Activated naive CD4-positive, alpha-beta T cell treated with anti-CD3 and anti-CD28 coated beads, Interleukin-2, amount 10 ng/mL, durations not matched to agents 7 days and 5 days (primary cell): ENCODE data around the gene SUGP2.
A peak's percentile ranks its signal among the peaks of the same experiment; 100 is the strongest.

ENCODE experiments used
- CTCF ChIA-PET: fragments of 350-600 bp; sonication (Branson Sonifier 250); formaldehyde crosslinking; loops from one replicate; lab custom pipeline; 2021; ENCODE audit warnings: antibody characterized with exemption; lab: Charles Lee
- DNase-seq: peaks from one replicate; pipeline ENCODE4 v3.0.0-alpha.2; 2020
- H3K27ac Mint-ChIP-seq: one replicate; pipeline ENCODE4 v1.8.0; 2021; ENCODE audit warnings: mild to moderate bottlenecking, moderate library complexity, mixed read lengths
- H3K27me3 Mint-ChIP-seq: one replicate; pipeline ENCODE4 v1.8.0; 2021; ENCODE audit warnings: mild to moderate bottlenecking, mixed read lengths
- H3K36me3 Mint-ChIP-seq: one replicate; pipeline ENCODE4 v1.8.0; 2021; ENCODE audit warnings: mixed read lengths
- H3K4me1 Mint-ChIP-seq: one replicate; pipeline ENCODE4 v1.8.0; 2021; ENCODE audit warnings: mixed read lengths
- H3K4me3 Mint-ChIP-seq: one replicate; pipeline ENCODE4 v1.8.0; 2021; ENCODE audit warnings: mild to moderate bottlenecking, moderate library complexity, mixed read lengths
- H3K9me3 Mint-ChIP-seq: one replicate; pipeline ENCODE4 v1.8.0; 2021; ENCODE audit warnings: mixed read lengths

Gene SUGP2

DNA sequence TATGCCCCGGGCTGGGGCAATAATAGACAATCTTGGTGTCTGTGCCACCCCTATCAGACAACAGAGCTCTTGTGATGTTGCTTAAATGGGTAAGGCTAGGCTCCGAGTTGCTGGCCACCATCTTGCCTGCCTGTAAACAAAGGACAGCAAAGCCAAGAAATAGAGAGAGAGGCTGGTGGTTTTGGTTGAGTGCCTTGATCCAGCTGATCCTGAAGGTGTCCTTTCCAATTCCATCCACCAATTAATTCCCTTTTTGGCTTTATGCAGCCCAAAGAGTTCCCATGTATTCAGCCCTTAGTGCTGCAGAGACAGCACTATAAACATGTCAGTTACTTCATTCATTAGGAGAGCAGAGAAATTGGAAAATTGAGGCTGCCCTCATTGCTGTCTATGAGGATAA lies 50.6 kb downstream of the SUGP2 start:
- Mint-ChIP-seq H3K9me3 (no peaks in the 10 kb centered on the region), H3K4me1 (no peaks in the 10 kb centered on the region), H3K4me3 (no peak overlapping the region), H3K27me3 (peaks cover 79% of the 10 kb centered on the region), H3K36me3 (no peaks in the 10 kb centered on the region), H3K27ac (no peak overlapping the region)
- DNase-seq, result no peak
- CTCF ChIA-PET, result no interaction called here

DNA sequence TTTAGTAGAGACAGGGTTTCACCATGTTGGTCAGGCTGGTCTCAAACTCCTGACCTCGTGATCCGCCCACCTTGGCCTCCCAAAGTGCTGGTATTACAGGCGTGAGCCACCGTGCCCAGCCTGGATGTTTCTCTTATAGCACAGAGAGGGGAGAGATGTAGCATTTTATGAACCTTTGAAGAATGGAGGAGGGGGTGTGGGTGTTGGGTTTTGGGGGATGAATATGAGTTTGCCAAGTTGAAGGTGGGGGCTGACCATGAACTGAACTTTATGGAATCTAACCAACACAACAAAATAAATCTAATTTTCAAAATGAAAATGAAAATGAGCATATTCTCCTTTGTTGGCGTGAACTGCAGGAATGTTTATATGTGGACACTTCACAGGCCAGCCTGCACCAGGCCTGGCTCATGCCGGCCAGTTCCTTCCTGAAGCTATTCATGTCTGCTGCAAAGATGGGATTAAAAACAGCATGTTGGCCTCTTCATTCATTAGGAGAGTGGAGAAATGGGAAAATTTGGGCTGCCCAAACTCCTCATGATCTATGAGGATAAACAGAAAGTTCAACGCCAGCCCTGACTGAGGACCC lies 52.8 kb downstream of the SUGP2 start:
- Mint-ChIP-seq H3K4me1 (no peaks in the 10 kb centered on the region), H3K4me3 (no peak overlapping the region), H3K36me3 (no peaks in the 10 kb centered on the region), H3K9me3 (no peaks in the 10 kb centered on the region), H3K27ac (no peak overlapping the region), H3K27me3 (peaks cover 58% of the 10 kb centered on the region)
- CTCF ChIA-PET, result no interaction called here
- DNase-seq, result no peak

DNA sequence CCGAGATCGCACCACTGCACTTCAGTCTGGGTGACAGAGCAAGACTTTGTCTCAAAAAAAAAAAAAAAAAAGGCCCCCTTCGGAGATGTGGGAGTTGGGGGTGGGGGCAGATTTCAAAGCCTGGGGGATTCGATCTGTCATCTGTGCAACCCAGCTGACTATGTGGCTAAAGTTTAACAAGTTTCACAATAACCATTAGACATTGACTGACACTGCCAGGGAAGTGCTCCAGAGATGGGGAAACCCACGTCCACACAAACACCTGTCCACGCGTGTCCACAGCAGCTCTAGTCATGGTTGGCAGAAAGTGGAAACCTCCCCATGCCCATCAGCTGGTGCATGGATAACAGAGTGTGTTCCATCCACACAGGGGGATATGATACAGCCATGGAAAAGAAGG lies 54.7 kb downstream of the SUGP2 start:
- Mint-ChIP-seq H3K4me3 (no peak overlapping the region), H3K9me3 (no peaks in the 10 kb centered on the region), H3K36me3 (no peaks in the 10 kb centered on the region), H3K27me3 (peaks cover 43% of the 10 kb centered on the region), H3K27ac (no peak overlapping the region), H3K4me1 (no peaks in the 10 kb centered on the region)
- CTCF ChIA-PET, result interaction anchor here (1.0 kb wide), 1 partner anchor 8 kb away, joined by 3 read pairs; no protein-coding TSS in a partner anchor
- DNase-seq, result no peak

DNA sequence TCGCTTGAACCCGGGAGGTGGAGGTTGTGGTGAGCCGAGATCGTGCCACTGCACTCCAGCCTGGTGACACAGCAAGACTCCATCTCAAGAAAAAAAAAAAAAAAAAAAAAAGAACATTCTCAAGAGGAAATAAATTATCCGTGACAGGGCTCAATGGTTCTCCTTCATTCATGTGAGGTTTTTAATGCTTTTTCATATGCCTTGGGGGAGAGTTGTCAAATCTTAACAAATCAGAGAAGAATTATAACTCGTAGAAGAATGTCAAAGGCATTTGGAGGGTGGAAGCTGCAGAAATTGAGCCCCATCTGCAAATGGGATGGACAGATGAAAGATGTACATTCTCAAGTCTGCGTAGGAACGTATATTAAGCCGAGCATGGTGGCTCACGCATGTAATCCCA lies 57.4 kb downstream of the SUGP2 start:
- Mint-ChIP-seq H3K27me3 (peaks cover 21% of the 10 kb centered on the region), H3K9me3 (no peaks in the 10 kb centered on the region), H3K36me3 (no peaks in the 10 kb centered on the region), H3K27ac (no peak overlapping the region), H3K4me1 (peaks cover 5% of the 10 kb centered on the region), H3K4me3 (no peak overlapping the region)
- DNase-seq, result no peak
- CTCF ChIA-PET, result no interaction called here

DNA sequence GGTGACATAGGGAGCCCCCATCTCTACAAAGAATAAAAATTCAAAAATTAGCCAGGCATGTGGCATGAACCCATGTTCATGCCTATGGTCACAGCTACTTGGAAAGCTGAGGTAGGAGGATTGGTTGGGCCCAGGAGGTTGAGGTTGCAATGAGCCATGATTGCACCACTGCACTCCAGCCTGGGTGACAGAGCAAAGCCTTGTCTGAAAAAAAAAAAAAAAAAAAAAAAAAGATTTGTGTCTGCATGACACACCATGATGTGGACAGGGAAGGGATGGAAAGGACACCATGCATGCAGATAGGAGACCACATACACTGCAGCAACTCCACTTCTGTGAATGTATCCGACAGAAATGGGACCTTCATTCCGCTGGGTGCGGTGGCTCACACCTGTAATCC lies 58.3 kb downstream of the SUGP2 start:
- no peak for DNase-seq
- Mint-ChIP-seq H3K27me3 (peaks cover 20% of the 10 kb centered on the region), H3K4me3 (no peak overlapping the region), H3K9me3 (no peaks in the 10 kb centered on the region), H3K36me3 (no peaks in the 10 kb centered on the region), H3K27ac (no peak overlapping the region), H3K4me1 (peaks cover 5% of the 10 kb centered on the region)
- CTCF ChIA-PET, result interaction anchor here (0.7 kb wide), 1 partner anchor 334 kb away, joined by 3 read pairs; no protein-coding TSS in a partner anchor

DNA sequence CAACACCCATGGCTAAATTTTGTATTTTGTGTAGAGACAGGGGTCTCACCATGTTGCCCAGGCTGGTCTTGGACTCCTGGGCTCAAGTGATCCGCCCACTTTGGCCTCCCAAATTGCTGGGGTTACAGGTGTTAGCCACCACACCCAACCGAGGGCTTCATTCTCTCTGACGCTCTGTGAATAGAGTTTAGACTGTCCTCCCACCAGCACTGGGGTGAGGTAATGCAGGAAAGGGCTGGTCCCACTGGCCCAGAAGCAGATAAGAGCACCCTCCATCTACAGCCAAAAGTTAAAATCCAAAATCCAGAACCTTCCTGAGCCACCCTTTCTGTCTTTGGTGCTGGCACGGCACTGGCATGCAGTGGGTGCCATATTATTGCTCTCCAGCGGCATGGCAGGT lies 60.5 kb downstream of the SUGP2 start:
- no peaks in the 10 kb centered on the region for H3K9me3 Mint-ChIP-seq
- no peaks in the 10 kb centered on the region for H3K36me3 Mint-ChIP-seq
- peaks cover 19% of the 10 kb centered on the region for H3K27me3 Mint-ChIP-seq
- no peak overlapping the region for H3K27ac Mint-ChIP-seq
- H3K4me1 Mint-ChIP-seq, result peaks cover 5% of the 10 kb centered on the region
- DNase-seq, result no peak
- CTCF ChIA-PET, result no interaction called here
- H3K4me3 Mint-ChIP-seq, result no peak overlapping the region

DNA sequence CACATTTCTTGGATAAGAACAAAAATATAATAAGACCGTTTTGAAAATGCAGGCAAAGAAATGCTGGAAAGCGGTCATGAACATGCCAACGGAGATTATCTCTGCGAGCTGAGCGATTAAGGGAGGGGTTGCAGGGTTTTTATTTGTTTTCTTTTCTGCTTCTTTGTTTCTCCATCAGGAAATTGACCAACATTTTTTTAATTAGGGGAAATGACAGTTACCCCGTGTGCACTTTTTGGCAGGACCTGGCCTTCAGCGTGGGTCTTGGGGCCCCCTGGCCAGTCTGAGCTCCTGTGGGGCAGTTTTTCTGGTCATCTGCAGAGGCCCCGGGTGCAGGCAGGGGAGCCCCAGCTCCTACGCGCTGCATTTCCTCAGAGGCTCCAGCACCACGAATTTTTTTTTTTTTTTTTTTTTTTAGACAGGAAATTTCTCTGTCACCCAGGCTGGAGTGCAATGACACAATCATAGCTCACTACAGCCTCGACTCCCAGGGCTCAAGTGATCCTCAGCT lies 61.0 kb downstream of the SUGP2 start:
- peaks cover 24% of the 10 kb centered on the region for H3K27me3 Mint-ChIP-seq
- H3K4me1 Mint-ChIP-seq, result peaks cover 5% of the 10 kb centered on the region
- H3K36me3 Mint-ChIP-seq, result no peaks in the 10 kb centered on the region
- no peaks in the 10 kb centered on the region for H3K9me3 Mint-ChIP-seq
- H3K27ac Mint-ChIP-seq, result no peak overlapping the region
- no peak for DNase-seq
- CTCF ChIA-PET, result interaction anchor here (0.7 kb wide), 1 partner anchor 20 kb away, joined by 3 read pairs; no protein-coding TSS in a partner anchor
- no peak overlapping the region for H3K4me3 Mint-ChIP-seq

DNA sequence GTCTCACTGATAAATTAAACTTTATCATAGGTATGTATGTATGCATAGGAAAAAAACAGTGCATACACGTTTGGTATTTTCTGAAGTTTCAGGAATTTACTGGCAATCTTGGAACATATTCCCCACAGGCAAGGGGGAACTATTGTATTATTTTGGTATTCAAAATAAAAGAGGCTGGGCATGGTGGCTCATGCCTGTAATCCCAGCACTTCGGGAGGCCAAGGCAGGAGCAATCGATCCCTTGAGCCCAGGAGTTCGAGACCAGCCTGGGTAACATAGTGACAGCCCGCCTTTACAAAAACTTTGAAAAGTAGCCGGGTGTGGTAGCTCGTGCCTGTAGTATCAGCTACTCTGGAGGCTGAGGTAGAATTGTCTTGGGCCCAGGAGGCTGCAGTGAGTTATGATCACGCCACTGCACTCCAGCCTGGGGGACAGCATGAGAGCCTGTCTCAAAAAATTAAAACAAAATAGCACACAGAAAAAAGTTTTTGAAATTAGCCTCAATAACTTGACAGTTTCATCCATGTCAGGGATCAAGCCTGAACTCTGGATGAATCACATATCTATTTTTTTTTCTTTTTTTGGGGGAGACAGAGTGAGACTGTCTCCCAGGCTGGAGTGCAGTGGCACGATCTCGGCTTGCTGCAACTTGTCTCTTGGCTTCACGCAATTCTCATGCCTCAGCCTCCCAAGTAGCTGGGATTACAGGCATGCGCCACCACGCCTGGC lies 63.2 kb downstream of the SUGP2 start:
- Mint-ChIP-seq H3K27me3 (peaks cover 29% of the 10 kb centered on the region), H3K27ac (no peak overlapping the region), H3K4me3 (no peak overlapping the region), H3K4me1 (peaks cover 5% of the 10 kb centered on the region), H3K9me3 (no peaks in the 10 kb centered on the region), H3K36me3 (no peaks in the 10 kb centered on the region)
- CTCF ChIA-PET, result no interaction called here
- DNase-seq, result no peak

DNA sequence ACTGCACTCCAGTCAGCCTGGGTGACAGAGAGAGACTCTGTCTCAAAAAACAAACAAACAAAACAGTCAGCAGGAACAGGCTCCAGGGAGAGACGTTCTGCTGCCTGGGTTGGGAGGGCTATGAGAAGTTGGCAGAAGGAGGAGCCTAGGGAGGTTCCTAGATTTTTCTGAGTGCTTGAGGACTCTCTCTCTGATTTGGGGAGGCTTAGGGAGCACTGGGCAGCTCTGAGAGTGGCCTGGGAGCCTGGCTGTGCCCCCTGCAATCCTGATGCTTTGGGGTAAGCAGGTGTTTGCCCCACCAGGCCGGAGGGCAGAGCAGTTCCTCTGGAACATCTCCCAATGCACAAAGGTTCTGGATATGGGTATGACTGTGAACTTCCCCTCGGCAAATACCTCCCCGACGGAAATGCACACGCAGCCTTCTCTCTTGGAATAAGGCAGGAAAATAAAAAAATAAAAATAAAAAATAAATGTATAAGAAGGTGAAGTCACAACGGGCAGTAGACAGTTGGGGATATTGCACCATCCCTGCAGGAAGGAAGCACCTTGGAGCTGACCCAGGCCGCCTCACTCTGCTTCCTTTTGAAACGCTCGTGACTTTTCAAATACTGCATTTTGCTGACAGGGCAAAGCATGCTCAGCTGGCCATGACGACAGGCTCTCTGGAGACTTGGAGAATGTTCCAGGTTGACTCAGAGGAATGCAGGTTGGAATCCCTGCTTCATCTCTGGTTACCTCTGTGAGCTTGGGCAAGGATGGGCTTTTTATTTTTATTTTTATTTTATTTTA lies 65.8 kb downstream of the SUGP2 start:
- CTCF ChIA-PET, result no interaction called here
- Mint-ChIP-seq H3K27me3 (peaks cover 23% of the 10 kb centered on the region), H3K4me3 (no peak overlapping the region), H3K4me1 (no peaks in the 10 kb centered on the region), H3K27ac (no peak overlapping the region), H3K36me3 (no peaks in the 10 kb centered on the region), H3K9me3 (no peaks in the 10 kb centered on the region)
- no peak for DNase-seq

DNA sequence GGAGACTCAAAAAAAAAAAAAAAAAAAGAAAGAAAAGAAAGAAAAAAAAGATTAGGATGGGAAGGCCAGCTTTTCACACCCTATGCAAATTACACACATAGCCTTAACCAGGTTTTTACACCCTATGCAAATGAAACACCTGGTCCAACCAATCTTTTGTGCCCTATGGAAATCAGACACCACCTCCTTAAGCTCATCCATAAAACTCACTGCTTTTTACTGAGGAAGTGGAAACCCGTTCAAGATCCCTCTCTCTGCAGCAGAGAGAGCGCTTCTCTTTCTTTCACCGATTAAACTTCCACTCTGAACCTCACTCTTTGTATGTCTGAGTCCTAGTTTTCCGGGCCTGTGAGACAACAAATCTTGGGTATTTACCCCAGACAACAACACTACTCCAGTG lies 67.0 kb downstream of the SUGP2 start:
- H3K27me3 Mint-ChIP-seq, result peaks cover 36% of the 10 kb centered on the region
- no peak overlapping the region for H3K27ac Mint-ChIP-seq
- peaks cover 11% of the 10 kb centered on the region for H3K4me1 Mint-ChIP-seq
- CTCF ChIA-PET, result interaction anchor here (0.6 kb wide), 1 partner anchor 355 kb away, joined by 3 read pairs; no protein-coding TSS in a partner anchor
- no peak for DNase-seq
- no peaks in the 10 kb centered on the region for H3K36me3 Mint-ChIP-seq
- no peak overlapping the region for H3K4me3 Mint-ChIP-seq
- H3K9me3 Mint-ChIP-seq, result no peaks in the 10 kb centered on the region

DNA sequence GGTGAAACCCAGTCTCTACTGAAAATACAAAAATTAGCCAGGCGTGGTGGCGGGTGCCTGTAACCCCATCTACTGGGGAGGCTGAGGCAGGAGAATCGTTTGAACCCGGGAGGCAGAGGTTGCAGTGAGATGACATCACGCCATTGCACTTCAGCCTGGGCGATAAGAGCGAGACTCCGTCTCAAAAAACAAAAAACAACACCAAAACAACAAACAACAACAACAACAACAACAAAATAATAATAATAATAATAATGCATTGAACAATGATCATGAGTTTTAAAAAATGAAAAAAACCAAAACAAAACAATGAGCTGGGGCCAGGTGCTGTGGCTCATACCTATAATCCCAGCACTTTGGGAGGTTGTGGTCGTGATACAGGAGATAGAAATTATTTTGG lies 69.2 kb downstream of the SUGP2 start:
- Mint-ChIP-seq H3K27me3 (peaks cover 32% of the 10 kb centered on the region), H3K36me3 (no peaks in the 10 kb centered on the region), H3K4me3 (no peak overlapping the region), H3K9me3 (no peaks in the 10 kb centered on the region), H3K4me1 (peaks cover 13% of the 10 kb centered on the region), H3K27ac (no peak overlapping the region)
- CTCF ChIA-PET, result no interaction called here
- DNase-seq, result no peak

DNA sequence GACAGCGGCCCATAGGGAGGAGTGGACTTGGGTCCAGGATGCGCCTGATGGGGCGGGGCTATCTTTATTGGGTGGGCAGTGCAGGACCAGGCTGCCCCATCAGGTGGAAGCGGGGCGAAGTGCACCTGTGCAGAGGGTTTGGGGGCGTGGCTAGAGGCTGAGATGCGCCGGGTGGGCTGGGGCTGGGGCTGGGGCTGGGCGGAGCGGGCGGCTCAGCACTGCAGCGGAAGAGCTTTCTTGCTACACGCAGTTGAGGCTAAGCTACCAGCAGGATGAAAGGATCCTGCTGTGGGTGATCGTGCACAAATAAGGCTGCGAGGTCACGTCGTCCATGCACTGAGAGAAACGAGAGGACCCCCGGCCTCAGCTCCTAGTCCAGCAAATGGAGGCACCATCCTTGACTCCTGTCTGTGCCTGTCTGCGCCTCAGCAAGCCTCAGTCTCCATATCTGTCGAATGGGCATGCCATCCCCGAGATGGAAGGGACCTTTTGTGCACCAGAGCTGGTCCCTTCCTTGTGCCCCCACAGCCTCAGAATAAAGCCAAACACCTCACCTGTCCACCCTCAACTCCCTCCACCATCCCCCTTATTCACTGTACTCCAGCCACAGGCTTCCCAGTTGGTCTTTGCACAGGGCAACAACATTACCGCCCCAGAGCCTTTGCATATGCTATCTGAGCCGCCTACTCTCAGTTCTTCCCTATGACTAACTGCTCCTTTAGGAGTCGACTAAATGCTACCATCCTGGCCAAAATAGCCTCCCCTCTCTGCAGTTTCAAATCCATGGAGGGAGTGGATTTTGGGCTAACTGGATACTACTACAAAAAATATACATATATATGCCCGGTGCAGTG lies 71.3 kb downstream of the SUGP2 start:
- no peaks in the 10 kb centered on the region for H3K9me3 Mint-ChIP-seq
- no peak overlapping the region for H3K4me3 Mint-ChIP-seq
- CTCF ChIA-PET, result no interaction called here
- no peak overlapping the region for H3K27ac Mint-ChIP-seq
- no peaks in the 10 kb centered on the region for H3K36me3 Mint-ChIP-seq
- H3K27me3 Mint-ChIP-seq, result peaks cover 24% of the 10 kb centered on the region
- peaks cover 13% of the 10 kb centered on the region for H3K4me1 Mint-ChIP-seq
- peak; percentile 42 for DNase-seq

DNA sequence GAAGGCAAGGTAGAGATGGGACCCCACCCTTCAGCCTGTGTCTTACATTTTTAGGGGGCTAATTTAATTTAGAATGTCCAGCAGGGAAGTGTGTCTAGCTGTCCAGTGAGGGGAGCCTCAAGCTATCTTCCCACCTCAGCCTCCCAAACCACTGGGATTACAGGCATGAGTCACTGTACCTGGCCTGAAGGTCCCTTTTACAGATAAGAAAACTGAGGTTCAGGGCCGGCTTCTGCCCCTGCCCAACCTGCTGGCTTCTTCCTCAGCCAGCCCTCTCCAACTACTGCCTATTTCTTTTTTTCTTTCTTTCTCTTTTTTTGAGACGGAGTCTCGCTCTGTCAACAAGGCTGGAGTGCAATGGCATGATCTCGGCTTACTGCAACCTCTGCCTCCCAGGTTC lies 72.9 kb downstream of the SUGP2 start:
- Mint-ChIP-seq H3K4me1 (peaks cover 13% of the 10 kb centered on the region), H3K36me3 (no peaks in the 10 kb centered on the region), H3K9me3 (no peaks in the 10 kb centered on the region), H3K27me3 (peaks cover 25% of the 10 kb centered on the region), H3K4me3 (no peak overlapping the region), H3K27ac (no peak overlapping the region)
- CTCF ChIA-PET, result no interaction called here
- no peak for DNase-seq

DNA sequence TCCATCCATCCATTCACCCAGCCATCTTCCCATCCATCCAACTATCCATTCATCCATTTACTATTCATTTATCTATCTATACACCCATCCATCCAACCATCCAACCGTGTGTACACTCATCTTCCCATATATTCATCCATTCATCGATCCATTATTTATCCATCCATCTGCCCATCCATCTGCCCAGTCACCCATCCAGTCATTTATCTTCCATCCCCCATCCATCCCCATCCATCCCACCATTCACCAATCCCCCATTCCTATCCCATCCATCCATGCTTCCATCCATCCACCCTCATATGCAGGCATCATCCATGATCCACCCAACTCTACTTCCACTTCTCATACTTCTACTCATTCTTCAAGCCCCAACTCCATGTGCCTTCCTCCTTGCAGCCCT lies 78.3 kb downstream of the SUGP2 start:
- H3K27me3 Mint-ChIP-seq, result peaks cover 24% of the 10 kb centered on the region
- no peaks in the 10 kb centered on the region for H3K36me3 Mint-ChIP-seq
- no peak overlapping the region for H3K27ac Mint-ChIP-seq
- CTCF ChIA-PET, result no interaction called here
- no peaks in the 10 kb centered on the region for H3K4me1 Mint-ChIP-seq
- no peak for DNase-seq
- no peak overlapping the region for H3K4me3 Mint-ChIP-seq
- H3K9me3 Mint-ChIP-seq, result peaks cover 4% of the 10 kb centered on the region
